Measurements from ENCODE around the gene CEP126.

Gene CEP126

DNA sequence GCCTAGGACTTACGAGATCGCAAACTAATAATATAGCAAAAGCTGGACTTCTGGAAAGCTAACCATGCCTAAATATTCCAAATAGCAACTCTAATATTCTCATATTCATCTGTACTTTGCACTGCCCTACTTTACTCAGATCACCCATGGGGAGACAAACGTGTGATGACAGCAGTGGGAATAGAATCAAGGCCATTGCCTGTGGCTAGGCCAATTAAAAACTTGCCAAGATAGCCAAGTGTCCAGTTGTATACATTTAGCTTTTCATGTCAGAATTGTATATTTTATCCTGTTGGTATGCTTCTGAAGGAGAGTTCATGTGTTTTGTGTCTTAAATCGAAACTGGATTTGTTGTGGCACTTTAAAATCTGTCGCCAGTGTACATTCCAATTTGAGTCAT is 1.2 kb upstream of the CEP126 start:
- TF ChIP-seq CTCF (conservative IDR thresholded peaks at IDR 0.05; ENCODE audit: control insufficient read depth, insufficient read depth, low read depth, low read length): no peak
- DNase-seq (ENCODE audit: low read depth): no peak
- no peak overlapping the region for H3K4me3 ChIP-seq (ENCODE audit: control insufficient read depth, low read depth, low read length)

DNA sequence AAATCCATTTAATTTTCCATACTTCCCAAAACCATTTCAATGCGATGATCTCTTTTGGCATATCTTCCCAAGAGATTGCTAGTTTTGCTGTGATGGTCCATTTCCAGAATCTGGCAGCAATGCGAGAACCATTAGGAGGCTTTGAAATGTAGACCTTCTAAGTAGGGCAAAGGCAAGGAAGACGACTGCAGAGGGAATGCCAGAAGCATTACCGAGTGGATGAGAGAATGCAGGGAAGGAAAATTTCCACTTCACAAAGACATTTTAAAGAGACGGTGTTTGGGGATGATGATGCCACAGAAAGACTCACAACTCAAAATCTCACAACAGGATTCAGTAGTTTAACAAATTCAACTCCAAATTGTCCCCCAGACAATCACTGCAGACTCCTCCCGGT is 471 bp upstream of the CEP126 start:
- peak; percentile 57 for DNase-seq (ENCODE audit: low read depth)
- no peak for TF ChIP-seq CTCF (conservative IDR thresholded peaks at IDR 0.05; ENCODE audit: control insufficient read depth, insufficient read depth, low read depth, low read length)
- peak overlapping the region; percentile 83 for H3K4me3 ChIP-seq (ENCODE audit: control insufficient read depth, low read depth, low read length)

- peak overlapping the region; percentile 83 for H3K4me3 ChIP-seq (ENCODE audit: control insufficient read depth, low read depth, low read length)
- no peak for TF ChIP-seq CTCF (conservative IDR thresholded peaks at IDR 0.05; ENCODE audit: control insufficient read depth, insufficient read depth, low read depth, low read length)
- DNase-seq (ENCODE audit: low read depth): peak; percentile 89
These were observed 1.0 kb downstream of the CEP126 start for GRCh38 chr11:101915791-101916291.

DNA sequence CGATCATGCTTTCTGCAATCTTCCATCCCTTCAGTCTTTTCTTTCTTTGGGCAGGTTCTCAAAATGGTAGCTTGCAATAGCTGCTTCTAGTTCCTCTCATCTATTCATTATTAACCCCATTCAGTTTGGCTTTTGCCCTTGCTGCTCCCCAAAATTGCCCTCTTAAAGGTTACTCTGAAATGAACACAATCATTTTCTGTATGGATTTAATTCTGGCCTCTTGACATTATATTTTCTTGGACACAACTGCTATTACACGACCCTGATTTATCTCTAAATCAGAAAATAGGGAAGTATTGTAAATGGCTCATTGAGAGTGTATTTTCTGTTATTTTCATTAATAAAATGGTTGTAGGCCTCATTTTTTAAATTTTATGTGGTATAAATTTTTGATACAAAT is 1.6 kb downstream of the CEP126 start, which contains the start of gene ANGPTL5:
TSS of gene ANGPTL5 (minus strand) at position 101 of the 400 bp plus-strand sequence. CDS start 8,613 bp downstream, outside the sequence.
- peak within 1 kb of the TSS; percentile 83 for H3K4me3 ChIP-seq (ENCODE audit: control insufficient read depth, low read depth, low read length)
- TF ChIP-seq CTCF (conservative IDR thresholded peaks at IDR 0.05; ENCODE audit: control insufficient read depth, insufficient read depth, low read depth, low read length): no peak
- DNase-seq (ENCODE audit: low read depth): no peak

DNA sequence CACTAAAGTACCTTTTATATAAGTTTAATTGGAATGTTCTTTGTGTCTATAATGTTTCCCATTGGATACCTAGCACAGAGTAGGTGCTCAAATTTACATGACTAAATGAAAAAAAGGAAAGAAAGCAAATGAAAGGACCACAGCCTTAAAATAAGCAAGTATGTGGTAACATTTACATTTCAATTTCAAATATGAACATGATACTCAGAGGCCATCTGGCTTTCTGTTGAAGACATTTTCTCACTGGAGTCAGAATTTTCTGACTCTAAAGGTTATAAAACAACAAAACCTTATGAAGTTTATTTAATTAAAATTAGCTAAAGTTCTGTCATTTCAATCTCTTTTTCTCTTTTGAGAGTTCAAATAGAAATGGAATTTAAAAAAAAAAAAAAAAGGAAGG is 2.4 kb downstream of the CEP126 start:
- no peak for DNase-seq (ENCODE audit: low read depth)
- H3K4me3 ChIP-seq (ENCODE audit: control insufficient read depth, low read depth, low read length): no peak overlapping the region
- no peak for TF ChIP-seq CTCF (conservative IDR thresholded peaks at IDR 0.05; ENCODE audit: control insufficient read depth, insufficient read depth, low read depth, low read length)

GRCh38 chr11:101920992-101921391 is 6.2 kb downstream of the CEP126 start:
- no peak for TF ChIP-seq CTCF (conservative IDR thresholded peaks at IDR 0.05; ENCODE audit: control insufficient read depth, insufficient read depth, low read depth, low read length)
- no peak for DNase-seq (ENCODE audit: low read depth)
- H3K4me3 ChIP-seq (ENCODE audit: control insufficient read depth, low read depth, low read length): no peak overlapping the region

GRCh38 chr11:101923554-101923953 is 8.7 kb downstream of the CEP126 start:
- no peak for DNase-seq (ENCODE audit: low read depth)
- no peak for TF ChIP-seq CTCF (conservative IDR thresholded peaks at IDR 0.05; ENCODE audit: control insufficient read depth, insufficient read depth, low read depth, low read length)
- H3K4me3 ChIP-seq (ENCODE audit: control insufficient read depth, low read depth, low read length): no peak overlapping the region

Data from fibroblast of mammary gland (primary cell).